ENCODE results near the gene SGCD. TPM values are rescaled to one million over a fixed set of nuclear protein-coding genes. Genes with fewer than 3 reads are reported as not detected.

Gene SGCD
- total and polyA plus RNA-seq, 10 donors: 0.26 to 5.3 (median 1.3) TPM

GRCh38 chr5:156758011-156758791, 431.2 kb downstream of the SGCD start:
- Histone ChIP-seq H3K27ac (no peak overlapping the region), H3K4me1 (no peaks in the 10 kb centered on the region), H3K4me3 (no peak overlapping the region), H3K27me3 (replicated peaks in 1 of 7) (no peaks in the 10 kb centered on the region), H3K36me3 (no peaks in the 10 kb centered on the region), H3K9me3 (no peaks in the 10 kb centered on the region)
- TF ChIP-seq CTCF (IDR thresholded peaks at IDR 0.05 in 8 of 11, conservative IDR thresholded peaks at IDR 0.05 in 3 of 11): no peak
- no peak for TF ChIP-seq POLR2A (IDR thresholded peaks at IDR 0.05)
- TF ChIP-seq POLR2AphosphoS5 (IDR thresholded peaks at IDR 0.05): no peak
- intact Hi-C loops (cut with DNase I; ENCODE audit: low total_unique reads): no loop called here
- DNase-seq: no peak
- 77 to 92% (median 85%) methylated on average over 2 of the region's 2 CpGs for WGBS, 5 donors

- 91 to 95% (median 92%) methylated on average over 11 of the region's 11 CpGs for WGBS, 5 donors
- intact Hi-C loops (cut with DNase I; ENCODE audit: low total_unique reads): no loop called here
- no peaks in the 10 kb centered on the region for H3K4me1 ChIP-seq
These were observed 432.2 kb downstream of the SGCD start for GRCh38 chr5:156759156-156759555.

GRCh38 chr5:156762771-156763170, 435.8 kb downstream of the SGCD start:
- Histone ChIP-seq H3K4me1 (no peaks in the 10 kb centered on the region), H3K27me3 (replicated peaks in 1 of 7) (no peaks in the 10 kb centered on the region), H3K36me3 (no peaks in the 10 kb centered on the region), H3K4me3 (no peak overlapping the region), H3K9me3 (no peaks in the 10 kb centered on the region), H3K27ac (no peak overlapping the region)
- intact Hi-C loops (cut with DNase I; ENCODE audit: low total_unique reads): no loop called here
- TF ChIP-seq CTCF (IDR thresholded peaks at IDR 0.05 in 8 of 11, conservative IDR thresholded peaks at IDR 0.05 in 3 of 11) (no peak), POLR2A (IDR thresholded peaks at IDR 0.05) (no peak), POLR2AphosphoS5 (IDR thresholded peaks at IDR 0.05) (no peak)
- DNase-seq: no peak

More at GRCh38 chr5:156759156-156759555, 432.2 kb downstream of the SGCD start:
- Histone ChIP-seq H3K4me3 (no peak overlapping the region), H3K27me3 (replicated peaks in 1 of 7) (no peaks in the 10 kb centered on the region), H3K9me3 (no peaks in the 10 kb centered on the region), H3K36me3 (no peaks in the 10 kb centered on the region), H3K27ac (no peak overlapping the region)
- DNase-seq: no peak
- TF ChIP-seq POLR2AphosphoS5 (IDR thresholded peaks at IDR 0.05): no peak
- no peak for TF ChIP-seq POLR2A (IDR thresholded peaks at IDR 0.05)
- no peak for TF ChIP-seq CTCF (IDR thresholded peaks at IDR 0.05 in 8 of 11, conservative IDR thresholded peaks at IDR 0.05 in 3 of 11)

- Histone ChIP-seq H3K4me1 (no peaks in the 10 kb centered on the region), H3K27ac (no peak overlapping the region), H3K27me3 (replicated peaks in 1 of 7) (no peaks in the 10 kb centered on the region), H3K4me3 (no peak overlapping the region), H3K36me3 (no peaks in the 10 kb centered on the region), H3K9me3 (no peaks in the 10 kb centered on the region)
- no peak for TF ChIP-seq CTCF (IDR thresholded peaks at IDR 0.05 in 8 of 11, conservative IDR thresholded peaks at IDR 0.05 in 3 of 11)
- DNase-seq: no peak
- 68 to 82% (median 78%) methylated on average over 6 of the region's 6 CpGs for WGBS, 5 donors
- intact Hi-C loops (cut with DNase I; ENCODE audit: low total_unique reads): no loop called here
These were observed 437.4 kb downstream of the SGCD start for GRCh38 chr5:156764176-156764971.

All from spleen (tissue), 11 donors.